RWPE1 (cell line): Measurements from ENCODE around the gene CFAP157.

Experiments
- CTCF ChIA-PET: fragments of 350-600 bp; sonication (Branson Sonifier 250); formaldehyde crosslinking; extraction: SDS; loops from one replicate; lab custom pipeline; 2021; lab: Yijun Ruan, JAX
- POLR2A ChIA-PET: fragments of 400-600 bp; formaldehyde crosslinking; extraction: SDS; loops from one replicate; lab custom pipeline; 2020; ENCODE audit warnings: antibody characterized with exemption; ENCODE audit not compliant: low non-redundant PET; lab: Yijun Ruan, JAX
- DNase-seq: peaks from one replicate; pipeline ENCODE4 v3.0.0; 2012; ENCODE audit warnings: low spot score
- H3K27ac ChIP-seq: fragments of 450-650 bp; 2 replicates; pipeline ENCODE4 v1.5.1; 2017
- CTCF ChIP-seq: fragments of 450-650 bp; conservative IDR thresholded peaks from 2 replicates; pipeline ENCODE4 v1.5.1; 2017; ENCODE audit warnings: low read depth, mild to moderate bottlenecking

Gene CFAP157

GRCh38 chr9:127697575-127697974 lies 9.2 kb upstream of the CFAP157 start:
- POLR2A ChIA-PET, result no interaction called here
- H3K27ac ChIP-seq, result 0 out of 2 replicates have a peak overlapping the region, but pooled peaks have one; percentile 0
- DNase-seq, result no peak
- TF ChIP-seq CTCF, result no peak
- CTCF ChIA-PET, result no interaction called here

- DNase-seq, result no peak
- no peak for TF ChIP-seq CTCF
- ChIA-PET CTCF (no interaction called here), POLR2A (no interaction called here)
- H3K27ac ChIP-seq, result no peak overlapping the region
These were observed 8.4 kb upstream of the CFAP157 start for GRCh38 chr9:127698386-127698785.

- peak overlapping the region; percentile 21; the same call in 1 of the 2 replicates for H3K27ac ChIP-seq
- DNase-seq, result peak; percentile 100
- ChIA-PET CTCF (interaction anchor here (0.5 to 0.6 kb wide), 2 partner anchors 30 to 867 kb away, joined by 3 read pairs; no protein-coding TSS in a partner anchor), POLR2A (no interaction called here)
- TF ChIP-seq CTCF, result no peak
These were observed 7.7 kb upstream of the CFAP157 start for GRCh38 chr9:127698985-127699670.

- POLR2A ChIA-PET, result no interaction called here
- TF ChIP-seq CTCF, result no peak
- no peak for DNase-seq
- no peak overlapping the region for H3K27ac ChIP-seq
- CTCF ChIA-PET, result interaction anchor here (0.6 to 1.1 kb wide), 2 partner anchors 35 to 868 kb away, joined by 3 read pairs; partner anchors contain the start of gene TOR2A
These were observed 6.6 kb upstream of the CFAP157 start for GRCh38 chr9:127700140-127700539.

GRCh38 chr9:127700594-127701255 lies 6.1 kb upstream of the CFAP157 start:
- no peak overlapping the region for H3K27ac ChIP-seq
- no peak for DNase-seq
- POLR2A ChIA-PET, result no interaction called here
- CTCF ChIA-PET, result interaction anchor here (1.1 kb wide), 1 partner anchor 34 kb away, joined by 3 read pairs; the partner anchor contains the start of gene TOR2A
- TF ChIP-seq CTCF, result no peak

- CTCF ChIA-PET, result interaction anchor here (1.5 kb wide), 1 partner anchor 10 kb away, joined by 3 read pairs; no protein-coding TSS in a partner anchor
- POLR2A ChIA-PET, result interaction anchor here (0.7 kb wide), 1 partner anchor 99 kb away, joined by 3 read pairs; no protein-coding TSS in a partner anchor
- no peak for TF ChIP-seq CTCF
- DNase-seq, result no peak
- no peak overlapping the region for H3K27ac ChIP-seq
These were observed 3.4 kb upstream of the CFAP157 start for GRCh38 chr9:127703289-127703946.
